Neural cell (in vitro differentiated cells): ENCODE results near the gene TMEM19.
"Not testable (repeated sequence)": the region's sequence is repeated elsewhere in the genome, so short reads cannot be mapped to it uniquely, and the experiment has no call there.

Source experiments
- CTCF ChIP-seq: fragments of 450-650 bp; IDR thresholded peaks from 2 replicates; pipeline ENCODE4 v1.5.1; 2014; ENCODE audit warnings: antibody characterized with exemption, mild to moderate bottlenecking, moderate library complexity; ENCODE audit not compliant: poor library complexity, severe bottlenecking
- EP300 ChIP-seq: fragments of 450-650 bp; conservative IDR thresholded peaks from 2 replicates; pipeline ENCODE4 v1.6.1; 2014; ENCODE audit warnings: antibody characterized with exemption, mild to moderate bottlenecking, moderate library complexity; ENCODE audit not compliant: poor library complexity, severe bottlenecking
- EZH2 ChIP-seq: fragments of 200-600, 300-800 bp; shearing (Covaris generic), sonication (generic); IDR thresholded peaks from 2 replicates; pipeline ENCODE4 v1.6.1; 2014; ENCODE audit warnings: antibody characterized with exemption, low read length, borderline replicate concordance, mild to moderate bottlenecking; ENCODE audit not compliant: insufficient read depth, poor library complexity, severe bottlenecking
- MXI1 ChIP-seq: fragments of 450-650 bp; conservative IDR thresholded peaks from 2 replicates; pipeline ENCODE4 v1.6.1; 2014; ENCODE audit warnings: antibody characterized with exemption, mild to moderate bottlenecking; ENCODE audit not compliant: poor library complexity, severe bottlenecking
- POLR2AphosphoS5 ChIP-seq: IDR thresholded peaks from 2 replicates; pipeline ENCODE4 v1.6.1; 2012
- REST ChIP-seq: IDR thresholded peaks from 2 replicates; pipeline ENCODE4 v1.6.1; 2012; ENCODE audit warnings: borderline replicate concordance
- SMC3 ChIP-seq: fragments of 450-650 bp; conservative IDR thresholded peaks from 2 replicates; pipeline ENCODE4 v1.6.1; 2014; ENCODE audit warnings: antibody characterized with exemption, mild to moderate bottlenecking, moderate library complexity; ENCODE audit not compliant: poor library complexity
- TAF1 ChIP-seq: IDR thresholded peaks from 2 replicates; pipeline ENCODE4 v1.6.1; 2012; ENCODE audit warnings: low read depth

- TF ChIP-seq CTCF, EZH2, EP300, SMC3, POLR2AphosphoS5, MXI1, TAF1, REST: not testable (repeated sequence)
Measured at GRCh38 chr12:71693651-71694050, 7.8 kb downstream of the TMEM19 start.
